CD4-positive, alpha-beta T cell treated with Interleukin-10 for 1 hour (primary cell): ENCODE results near the gene ANKRD6.

Experiments used
- DNase-seq: peaks from one replicate; pipeline ENCODE4 v3.0.0-alpha.2; 2020

Gene ANKRD6

GRCh38 chr6:89518352-89519055 lies 85.6 kb downstream of the ANKRD6 start:
- DNase-seq = no peak

- DNase-seq = no peak
Observed at GRCh38 chr6:89520736-89521135, 87.8 kb downstream of the ANKRD6 start.

- no peak for DNase-seq
Observed at GRCh38 chr6:89522778-89523177, 89.8 kb downstream of the ANKRD6 start.

GRCh38 chr6:89525786-89526562 lies 93.0 kb downstream of the ANKRD6 start:
- DNase-seq = no peak

GRCh38 chr6:89526563-89526869 lies 93.6 kb downstream of the ANKRD6 start:
- DNase-seq = no peak

GRCh38 chr6:89527634-89528033 lies 94.7 kb downstream of the ANKRD6 start:
- DNase-seq = peak; percentile 21

- no peak for DNase-seq
Observed at GRCh38 chr6:89528866-89529265, 95.9 kb downstream of the ANKRD6 start.

GRCh38 chr6:89530982-89531381 lies 98.0 kb downstream of the ANKRD6 start:
- no peak for DNase-seq

GRCh38 chr6:89536231-89536630 lies 103.3 kb downstream of the ANKRD6 start:
- no peak for DNase-seq

GRCh38 chr6:89539779-89540178 lies 106.8 kb downstream of the ANKRD6 start:
- DNase-seq = no peak

- DNase-seq = no peak
Observed at GRCh38 chr6:89542081-89542857, 109.3 kb downstream of the ANKRD6 start.

GRCh38 chr6:89542866-89543265 lies 109.9 kb downstream of the ANKRD6 start:
- DNase-seq = no peak

- no peak for DNase-seq
Observed at GRCh38 chr6:89547281-89547680, 114.3 kb downstream of the ANKRD6 start.

GRCh38 chr6:89553431-89553830 lies 120.5 kb downstream of the ANKRD6 start:
- DNase-seq = no peak

- DNase-seq = no peak
Observed at GRCh38 chr6:89554106-89554505, 121.2 kb downstream of the ANKRD6 start.

GRCh38 chr6:89555031-89555430 lies 122.1 kb downstream of the ANKRD6 start:
- no peak for DNase-seq

GRCh38 chr6:89555806-89556205 lies 122.9 kb downstream of the ANKRD6 start:
- no peak for DNase-seq

GRCh38 chr6:89559487-89559886 lies 126.5 kb downstream of the ANKRD6 start:
- DNase-seq = no peak

- DNase-seq = no peak
Observed at GRCh38 chr6:89562093-89562973, 129.4 kb downstream of the ANKRD6 start.

GRCh38 chr6:89563866-89564265 lies 130.9 kb downstream of the ANKRD6 start:
- no peak for DNase-seq

GRCh38 chr6:89564752-89565427 lies 131.9 kb downstream of the ANKRD6 start:
- DNase-seq = no peak
